ENCODE results near the gene A1CF. TPM values are rescaled to one million over a fixed set of nuclear protein-coding genes. Genes with fewer than 3 reads are reported as not detected.

The A1CF gene
- total and polyA plus RNA-seq, 2 of the 8 experiments (the other 6 are each of a cell fraction or from before 2014, with no cell fraction given): not detected

GRCh38 chr10:50917486-50917885 is 32.1 kb upstream of the A1CF start:
- H3K23me2 ChIP-seq (ENCODE audit: low read depth, low read length): no peaks in the 10 kb centered on the region
- H3K14ac ChIP-seq (ENCODE audit: insufficient read length): no peak overlapping the region
- H3K9me3 ChIP-seq (ENCODE audit: insufficient read depth in 2 of 2, low read depth in 1 of 2, low read length in 1 of 2): peaks cover 2 to 5% of the 10 kb centered on the region in 2 experiments; a peak in 3 of 4 replicates
- H2BK120ac ChIP-seq (replicated peaks; ENCODE audit: low read depth, low read length): no peak overlapping the region
- H3K4me3 ChIP-seq (ENCODE audit: extremely low read depth in 1 of 4, insufficient read depth in 2 of 4, low read depth in 3 of 4, low read length in 4 of 4): no peak overlapping the region
- no peak overlapping the region for H2BK12ac ChIP-seq (ENCODE audit: low read depth, low read length)
- FAIRE-seq (no peak), DNase-seq (ENCODE audit: low read depth in 1 of 2, low spot score in 2 of 2) (no peak)
- no peak overlapping the region for H2AK5ac ChIP-seq (ENCODE audit: low read depth, low read length)
- ChIA-PET POLR2A (ENCODE audit: partially characterized antibody) (no interaction called here), CTCF (ENCODE audit: partially characterized antibody) (interaction anchor here (1.0 to 1.4 kb wide), 2 partner anchors 11 to 24 kb away, joined by 3 read pairs; no protein-coding TSS in a partner anchor)
- no peaks in the 10 kb centered on the region for H3K79me2 ChIP-seq (ENCODE audit: control insufficient read depth in 1 of 2, insufficient read depth in 2 of 2, low read length in 2 of 2)
- H3K9ac ChIP-seq (replicated peaks in 1 of 4; ENCODE audit: extremely low read depth in 1 of 4, low read depth in 3 of 4, low read length in 3 of 4): no peak overlapping the region
- H4K20me1 ChIP-seq (replicated peaks in 1 of 2; ENCODE audit: control insufficient read depth in 1 of 2, insufficient read depth in 2 of 2, low read length in 2 of 2): no peaks in the 10 kb centered on the region
- H2AFZ ChIP-seq (ENCODE audit: low read length): no peak overlapping the region
- H2BK15ac ChIP-seq (ENCODE audit: low read length): no peak overlapping the region
- no peak overlapping the region for H3K18ac ChIP-seq (ENCODE audit: extremely low read depth, low read length)
- H2BK20ac ChIP-seq (ENCODE audit: low read length): no peak overlapping the region
- H2BK5ac ChIP-seq (ENCODE audit: low read depth, low read length): no peak overlapping the region
- H3K56ac ChIP-seq (replicated peaks; ENCODE audit: insufficient read length, low read depth, low read length): no peak overlapping the region
- H3K23ac ChIP-seq (ENCODE audit: insufficient read length): no peak overlapping the region
- H3K27me3 ChIP-seq (replicated peaks in 1 of 4; ENCODE audit: control insufficient read depth in 3 of 4, extremely low read depth in 1 of 4, insufficient read depth in 3 of 4, low read length in 3 of 4): no peaks in the 10 kb centered on the region
- H3K79me1 ChIP-seq (ENCODE audit: low read depth, low read length): no peaks in the 10 kb centered on the region
- H3K4ac ChIP-seq (replicated peaks; ENCODE audit: insufficient read length, low read depth, low read length): no peak overlapping the region
- peaks cover 0 to under 1% (median 0%) of the 10 kb centered on the region in 4 experiments; a peak in 1 of 8 replicates for H3K36me3 ChIP-seq (ENCODE audit: control insufficient read depth in 2 of 4, insufficient read depth in 4 of 4, low read length in 3 of 4)
- no peak overlapping the region for H4K5ac ChIP-seq (ENCODE audit: insufficient read length, low read depth, low read length)
- H3K4me1 ChIP-seq (replicated peaks in 1 of 4; ENCODE audit: control insufficient read depth in 3 of 4, insufficient read depth in 4 of 4, low read length in 3 of 4): no peaks in the 10 kb centered on the region
- no peak overlapping the region for H3K27ac ChIP-seq (ENCODE audit: low read depth, low read length)
- no peak overlapping the region for H4K91ac ChIP-seq (replicated peaks; ENCODE audit: insufficient read length, low read length)
- no peak overlapping the region for H4K8ac ChIP-seq (ENCODE audit: extremely low read depth, insufficient read depth, low read length)
- no peak overlapping the region for H3K4me2 ChIP-seq (ENCODE audit: insufficient read depth in 1 of 2, low read depth in 2 of 2, low read length in 2 of 2)
- no peak for TF ChIP-seq SIX5 (IDR thresholded peaks at IDR 0.05; ENCODE audit: low read depth, low read length)
- no peak for TF ChIP-seq HDAC6 (IDR thresholded peaks at IDR 0.05; ENCODE audit: low read depth, low read length)
- TF ChIP-seq SP2 (IDR thresholded peaks at IDR 0.05; ENCODE audit: low read length): no peak
- no peak for TF ChIP-seq BACH1 (IDR thresholded peaks at IDR 0.05; ENCODE audit: low read length)
